H1 (cell line): ENCODE measurements around the gene RECK. TPM values are rescaled to one million over a fixed set of nuclear protein-coding genes. Genes with fewer than 3 reads are reported as not detected.

Experiments
- CTCF ChIA-PET: fragments of 300-600 bp; sonication (Branson Sonifier 250); formaldehyde crosslinking; loops from one replicate; lab custom pipeline; 2021; ENCODE audit not compliant: partially characterized antibody; lab: Charles Lee
- POLR2A ChIA-PET: fragments of 300-600 bp; sonication (Branson Sonifier 250); formaldehyde crosslinking; loops from one replicate; lab custom pipeline; 2021; ENCODE audit warnings: inconsistent platforms; ENCODE audit not compliant: partially characterized antibody; lab: Charles Lee
- DNase-seq, 2 experiments: peaks; one replicate each; pipeline versions ENCODE4 v3.0.0 to v3.0.0-alpha.2; 2010 to 2022; ENCODE audit warnings: low spot score in 2 of 2, low read depth in 1 of 2, mixed read lengths in 1 of 2
- FAIRE-seq: peaks from 2 replicates; lab custom pipeline; 2011; peaks lifted over from hg19 to GRCh38; lab: Jason Lieb, UNC
- H2AFZ ChIP-seq: 2 replicates; pipeline ENCODE4 v1.8.1; 2012; ENCODE audit warnings: low read length, inconsistent platforms
- H2AK5ac ChIP-seq: 2 replicates; pipeline ENCODE4 v1.6.1; 2013; ENCODE audit warnings: low read depth, low read length
- H2BK120ac ChIP-seq: replicated peaks from 2 replicates; pipeline ENCODE3; 2013; ENCODE audit warnings: low read depth, low read length, inconsistent platforms
- H2BK12ac ChIP-seq: 2 replicates; pipeline ENCODE4 v1.6.1; 2013; ENCODE audit warnings: low read depth, low read length
- H2BK15ac ChIP-seq: 2 replicates; pipeline ENCODE4 v1.6.1; 2013; ENCODE audit warnings: low read length
- H2BK20ac ChIP-seq: 2 replicates; pipeline ENCODE4 v1.6.1; 2013; ENCODE audit warnings: low read length
- H2BK5ac ChIP-seq: 2 replicates; pipeline ENCODE4 v1.6.1; 2013; ENCODE audit warnings: low read depth, low read length
- H3K14ac ChIP-seq: 2 replicates; pipeline ENCODE4 v1.6.1; 2013; ENCODE audit warnings: inconsistent platforms; ENCODE audit not compliant: insufficient read length
- H3K18ac ChIP-seq: 2 replicates; pipeline ENCODE4 v1.6.1; 2013; ENCODE audit warnings: low read length; ENCODE audit errors: extremely low read depth
- H3K23ac ChIP-seq: 2 replicates; pipeline ENCODE4 v1.6.1; 2013; ENCODE audit warnings: inconsistent platforms; ENCODE audit not compliant: insufficient read length
- H3K23me2 ChIP-seq: 2 replicates; pipeline ENCODE4 v1.6.1; 2013; ENCODE audit warnings: low read depth, low read length
- H3K27ac ChIP-seq: 2 replicates; pipeline ENCODE4 v1.6.1; 2011; ENCODE audit warnings: low read depth, low read length, inconsistent platforms
- H3K27me3 ChIP-seq, 4 experiments: replicated peaks in 1 of 4; 1 replicate in 1 of 4; 2 replicates in 3 of 4; pipeline versions ENCODE4 v1.6.1 to v1.8.1; 2011 to 2013; ENCODE audit warnings: low read length in 3 of 4, mild to moderate bottlenecking in 3 of 4, inconsistent platforms in 2 of 4, mixed read lengths in 2 of 4, moderate library complexity in 1 of 4; ENCODE audit not compliant: control insufficient read depth in 3 of 4, insufficient read depth in 3 of 4; ENCODE audit errors: extremely low read depth in 1 of 4
- H3K36me3 ChIP-seq, 4 experiments: 2 replicates each; pipeline versions ENCODE4 v1.6.1 to v1.8.1; 2011 to 2013; ENCODE audit warnings: mild to moderate bottlenecking in 4 of 4, low read length in 3 of 4, moderate library complexity in 2 of 4, control low read depth in 1 of 4, inconsistent platforms in 1 of 4; ENCODE audit not compliant: insufficient read depth in 4 of 4, control insufficient read depth in 2 of 4
- H3K4ac ChIP-seq: replicated peaks from 2 replicates; pipeline ENCODE3; 2013; ENCODE audit warnings: low read length, low read depth, mixed read lengths, inconsistent platforms; ENCODE audit not compliant: insufficient read length
- H3K4me1 ChIP-seq, 4 experiments: replicated peaks in 1 of 4; 1 replicate in 1 of 4; 2 replicates in 3 of 4; pipeline versions ENCODE4 v1.6.1 to v1.8.1; 2011 to 2013; ENCODE audit warnings: low read length in 3 of 4, inconsistent platforms in 2 of 4, mixed read lengths in 1 of 4; ENCODE audit not compliant: insufficient read depth in 4 of 4, control insufficient read depth in 3 of 4
- H3K4me2 ChIP-seq, 2 experiments: 2 replicates each; pipeline versions ENCODE4 v1.6.1 to v1.8.1; 2011 to 2013; ENCODE audit warnings: low read depth in 2 of 2, low read length in 2 of 2, control low read depth in 1 of 2, inconsistent platforms in 1 of 2, mild to moderate bottlenecking in 1 of 2; ENCODE audit not compliant: insufficient read depth in 1 of 2
- H3K4me3 ChIP-seq, 4 experiments: fragments of 200-600, 300-600 bp in 1 of 4; sonication (generic), shearing (Covaris generic), sonication (Bioruptor Twin) in 1 of 4; 2 replicates each; pipeline versions ENCODE4 v1.5.1 to v1.8.1; 2011 to 2016; ENCODE audit warnings: low read length in 4 of 4, low read depth in 3 of 4, control low read depth in 2 of 4, inconsistent platforms in 2 of 4, mild to moderate bottlenecking in 2 of 4, mixed read lengths in 1 of 4, moderate library complexity in 1 of 4; ENCODE audit not compliant: insufficient read depth in 2 of 4; ENCODE audit errors: extremely low read depth in 1 of 4
- H3K56ac ChIP-seq: replicated peaks from 2 replicates; pipeline ENCODE3; 2013; ENCODE audit warnings: low read depth, mild to moderate bottlenecking, mixed read lengths, low read length, inconsistent platforms; ENCODE audit not compliant: insufficient read length
- H3K79me1 ChIP-seq: 2 replicates; pipeline ENCODE4 v1.6.1; 2013; ENCODE audit warnings: low read depth, low read length, control low read depth
- H3K79me2 ChIP-seq, 2 experiments: 2 replicates each; pipeline versions ENCODE4 v1.6.1 to v1.8.1; 2012 to 2013; ENCODE audit warnings: low read length in 2 of 2, mild to moderate bottlenecking in 2 of 2, inconsistent platforms in 1 of 2; ENCODE audit not compliant: insufficient read depth in 2 of 2, control insufficient read depth in 1 of 2
- H3K9ac ChIP-seq, 4 experiments: replicated peaks in 1 of 4; 1 replicate in 1 of 4; 2 replicates in 3 of 4; pipeline versions ENCODE4 v1.6.1 to v1.8.1; 2011 to 2013; ENCODE audit warnings: low read depth in 3 of 4, low read length in 3 of 4, control low read depth in 2 of 4, mild to moderate bottlenecking in 2 of 4, moderate library complexity in 2 of 4, inconsistent platforms in 1 of 4; ENCODE audit errors: extremely low read depth in 1 of 4
- H3K9me3 ChIP-seq, 2 experiments: 2 replicates each; pipeline versions ENCODE4 v1.6.1 to v1.8.1; 2012 to 2013; ENCODE audit warnings: mild to moderate bottlenecking in 2 of 2, moderate library complexity in 2 of 2, control low read depth in 1 of 2, inconsistent platforms in 1 of 2, low read depth in 1 of 2, low read length in 1 of 2, mixed read lengths in 1 of 2; ENCODE audit not compliant: insufficient read depth in 2 of 2
- H4K20me1 ChIP-seq, 2 experiments: replicated peaks in 1 of 2; 2 replicates each; pipeline versions ENCODE3 to v1.8.1; 2011 to 2013; ENCODE audit warnings: inconsistent platforms in 2 of 2, low read length in 2 of 2, mild to moderate bottlenecking in 1 of 2; ENCODE audit not compliant: insufficient read depth in 2 of 2, control insufficient read depth in 1 of 2
- H4K5ac ChIP-seq: 2 replicates; pipeline ENCODE4 v1.6.1; 2013; ENCODE audit warnings: low read length, low read depth, mixed read lengths, inconsistent platforms; ENCODE audit not compliant: insufficient read length
- H4K8ac ChIP-seq: 2 replicates; pipeline ENCODE4 v1.8.0; 2013; ENCODE audit warnings: mild to moderate bottlenecking, moderate library complexity, low read length, inconsistent platforms; ENCODE audit not compliant: insufficient read depth; ENCODE audit errors: extremely low read depth
- H4K91ac ChIP-seq: replicated peaks from 2 replicates; pipeline ENCODE3; 2013; ENCODE audit warnings: low read length, mixed read lengths, inconsistent platforms; ENCODE audit not compliant: insufficient read length
- ZNF274 ChIP-seq: IDR thresholded peaks from 2 replicates; pipeline ENCODE4 v1.7.0; 2012; ENCODE audit warnings: low read length, borderline replicate concordance; ENCODE audit errors: extremely low read depth
- WGBS, 2 experiments: shearing (Covaris generic) in 1 of 2; methylation state at CpG; one replicate each; pipeline versions ENCODE4 v1.1.6 to v1.1.7; 2013 to 2015; ENCODE audit warnings: low lambda C conversion rate in 2 of 2, mixed read lengths in 2 of 2, inconsistent platforms in 1 of 2, low coverage in 1 of 2, missing lambda C conversion rate in 1 of 2; ENCODE audit not compliant: insufficient replicate concordance in 2 of 2, insufficient coverage in 1 of 2, insufficient read length in 1 of 2; ENCODE audit errors: extremely low coverage in 1 of 2, missing lambda C conversion rate in 1 of 2; 5-methylcytosine and 5-hydroxymethylcytosine counted together
- polyA plus RNA-seq, 7 experiments: library from polyadenylated mRNA; depleted of rRNA in 3 of 7; stranded (reverse) in 5 of 7; unstranded in 2 of 7; fragments of >200 nt in 5 of 7; fragments of 200-250 nt in 2 of 7; gene quantifications; 1 replicate in 5 of 7; 2 replicates in 1 of 7; 4 replicates in 1 of 7; pipeline versions ENCODE4 v1.2.1 to v1.2.3, GENCODE V29; 2011 to 2013; ENCODE audit warnings: missing spikeins in 2 of 7, mixed read lengths in 2 of 7
- total RNA-seq: library from RNA; stranded (reverse); fragmentation: NEBNext Ultra II Directional; extraction: Animal tissue kit (Norgen Biotek cat#: 25700); gene quantifications from 2 replicates; pipeline ENCODE4 v1.2.1, GENCODE V29; 2021

Gene RECK
- total and polyA plus RNA-seq, 2 of the 8 experiments (the other 6 are each of a cell fraction or from before 2014, with no cell fraction given) = 5.4 to 9.8 TPM

DNA sequence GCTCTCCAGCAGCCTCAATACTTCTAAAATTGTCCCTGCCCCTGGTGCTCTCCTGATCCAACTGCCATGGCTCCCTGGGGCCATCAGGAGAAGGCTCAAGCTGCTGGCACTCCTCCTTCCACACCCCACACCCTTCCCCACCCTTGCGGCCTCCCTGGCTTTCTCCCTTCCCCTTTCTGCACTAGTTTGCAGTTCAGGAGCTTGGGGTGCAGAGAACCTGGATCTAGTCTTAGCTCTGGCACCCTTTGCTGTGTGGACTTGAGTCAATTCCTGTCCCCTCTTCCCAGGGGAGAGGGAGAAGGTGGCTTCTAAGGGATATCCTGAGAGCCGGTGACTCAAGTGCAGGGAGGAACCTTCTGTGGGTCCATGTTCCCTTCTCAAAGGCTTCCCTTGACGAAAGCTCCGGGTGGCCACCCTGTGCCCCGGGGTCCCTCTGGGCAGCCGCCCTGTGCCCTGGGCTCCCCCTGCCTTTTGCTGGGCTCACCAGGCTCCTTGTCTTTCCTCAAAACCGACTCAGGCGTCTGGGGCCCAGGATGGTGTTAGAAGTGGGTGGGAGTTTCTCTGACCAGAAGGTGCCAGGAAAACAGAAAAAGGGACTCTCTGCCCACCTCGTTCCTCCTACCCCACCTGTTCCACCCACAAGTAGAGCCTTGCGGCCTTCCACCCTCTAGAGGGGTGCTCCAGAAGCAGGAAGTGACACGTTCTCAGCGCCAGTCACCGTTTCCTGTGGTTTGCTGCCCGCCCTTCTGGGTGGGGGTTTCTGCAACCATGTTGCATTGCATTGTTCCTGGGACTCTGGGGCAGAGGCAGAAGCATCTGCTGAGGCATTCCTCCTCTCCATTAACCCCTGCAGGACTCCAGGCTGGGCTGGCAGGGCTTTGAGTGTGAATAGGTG lies 114.8 kb downstream of the RECK start:
- ChIA-PET CTCF (interaction anchor here (1.0 to 5.3 kb wide), 4 partner anchors 10 to 48 kb away, joined by 3 to 48 read pairs (median 6); no protein-coding TSS in a partner anchor), POLR2A (interaction anchor here (0.6 to 3.6 kb wide), 3 partner anchors 8 to 33 kb away, joined by 3 to 18 read pairs (median 7); no protein-coding TSS in a partner anchor)
- no peak overlapping the region for H3K27ac ChIP-seq
- TF ChIP-seq ZNF274 = no peak

More for the DNA sequence above, 114.8 kb downstream of the RECK start:
- Histone ChIP-seq H3K14ac (no peak overlapping the region), H2AK5ac (no peak overlapping the region), H4K20me1 (no peaks in the 10 kb centered on the region), H3K23ac (no peak overlapping the region), H3K79me2 (no peaks in the 10 kb centered on the region), H3K79me1 (no peaks in the 10 kb centered on the region), H3K9me3 (peaks cover 5% of the 10 kb centered on the region in 2 experiments), H3K4me3 (no peak overlapping the region), H3K36me3 (peaks cover 0 to 4% (median 0%) of the 10 kb centered on the region in 4 experiments; a peak in 2 of 8 replicates), H3K4ac (no peak overlapping the region), H2BK120ac (no peak overlapping the region), H3K4me1 (peaks cover 0 to 4% (median 0%) of the 10 kb centered on the region in 4 experiments; a peak in 1 of 7 replicates), H4K8ac (no peak overlapping the region), H2BK12ac (0 out of 2 replicates have a peak overlapping the region, but pooled peaks have one; percentile 9), H2BK15ac (no peak overlapping the region), H3K4me2 (no peak overlapping the region), H2BK20ac (no peak overlapping the region), H4K5ac (no peak overlapping the region), H3K18ac (no peak overlapping the region), H2AFZ (no peak overlapping the region), H3K56ac (no peak overlapping the region), H3K23me2 (no peaks in the 10 kb centered on the region), H3K27me3 (no peaks in the 10 kb centered on the region), H2BK5ac (no peak overlapping the region), H4K91ac (peak overlapping the region; percentile 74), H3K9ac (no peak overlapping the region)
- DNase-seq (no peak), FAIRE-seq (no peak)
- 88% methylated on average over 14 of the region's 14 CpGs; no CpG with 5 or more reads in 1 of the 2 experiments for WGBS, 2 experiments
